NCI-H146 treated with DMSO at 0.1 percent for 48 hours (cell line): ENCODE data around the gene SLC16A12.
A peak's percentile ranks its signal among the peaks of the same experiment; 100 is the strongest.
"Not testable (repeated sequence)": the region's sequence is repeated elsewhere in the genome, so short reads cannot be mapped to it uniquely, and the experiment has no call there.

Experiments
- DNase-seq: peaks from one replicate; lab custom pipeline; 2025; ENCODE audit not compliant: unreplicated experiment; lab: John Stamatoyannopoulos, UW

Gene SLC16A12

DNA sequence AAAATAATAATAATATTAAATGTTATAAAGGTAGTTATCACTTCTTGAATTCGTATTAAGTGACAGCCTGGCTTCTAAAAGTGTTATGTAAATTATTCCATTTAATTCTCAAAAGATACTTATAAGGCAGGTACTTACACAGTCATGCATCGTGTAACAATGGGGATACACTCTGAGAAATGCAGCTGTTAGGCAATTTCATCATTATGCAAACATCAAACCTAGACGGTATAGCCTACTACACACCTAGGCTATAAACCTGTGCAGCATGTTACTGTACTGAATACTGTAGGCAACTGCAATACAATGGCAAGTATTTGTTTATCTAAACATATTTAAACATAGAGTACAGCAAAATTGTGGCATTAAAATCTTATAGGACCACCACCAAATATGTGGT lies 141.5 kb downstream of the SLC16A12 start:
- DNase-seq, result no peak

DNA sequence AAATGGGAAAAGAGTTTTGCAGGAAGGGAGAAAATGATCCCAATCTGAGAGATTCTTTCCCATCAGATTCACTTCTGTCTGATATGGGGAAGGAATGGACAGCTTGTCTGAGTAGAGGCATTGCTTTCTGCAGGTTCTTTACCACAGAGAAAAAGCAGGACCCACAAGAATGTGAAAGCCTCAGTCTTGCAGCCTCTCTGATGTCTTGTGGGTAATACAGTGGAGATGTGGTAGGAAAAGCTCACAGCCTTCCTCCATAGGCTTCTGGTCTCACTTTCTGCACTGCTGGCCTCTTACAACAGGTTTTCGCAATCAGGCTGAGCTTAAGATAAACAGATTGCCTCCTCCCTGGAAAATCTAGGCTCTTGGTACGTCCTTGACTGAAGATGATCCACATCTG lies 142.4 kb downstream of the SLC16A12 start:
- no peak for DNase-seq

DNA sequence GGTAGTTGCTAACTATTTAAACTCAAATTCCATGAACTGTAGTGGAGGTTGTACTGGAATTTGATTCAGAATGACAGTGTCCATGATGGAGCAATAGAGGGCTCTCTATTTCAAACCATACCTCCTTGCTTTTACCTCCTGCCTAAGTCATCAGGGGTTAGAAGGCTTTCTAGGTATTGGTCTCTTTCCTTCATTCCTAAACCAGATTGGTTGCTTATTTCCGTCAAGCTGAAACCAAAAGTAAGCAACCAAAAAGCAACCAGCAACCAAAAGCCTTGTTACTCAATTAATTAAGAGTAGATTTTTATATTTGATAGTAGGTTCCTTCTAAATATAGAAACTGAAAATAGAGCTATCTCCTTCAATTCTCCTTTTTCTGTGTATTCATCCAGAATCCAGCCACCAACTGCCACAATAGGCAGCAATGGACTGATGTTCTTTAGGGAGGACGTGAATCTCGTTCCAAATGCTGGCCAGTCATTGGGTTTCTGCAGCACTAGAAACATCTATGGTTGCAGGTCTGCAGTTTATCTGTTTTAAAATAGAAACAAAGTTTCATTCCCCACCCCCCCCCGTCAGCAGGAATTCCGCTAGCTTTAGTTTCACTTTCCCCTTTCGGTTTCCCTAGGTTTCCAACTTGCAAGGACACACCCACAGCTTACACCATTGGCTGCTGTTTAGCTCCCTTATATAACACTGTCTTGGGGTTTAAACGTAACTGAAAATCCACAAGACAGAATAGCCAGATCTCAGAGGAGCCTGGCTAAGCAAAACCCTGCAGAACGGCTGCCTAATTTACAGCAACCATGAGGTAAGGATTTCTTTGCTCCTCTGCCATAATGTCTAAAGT lies 143.3 kb downstream of the SLC16A12 start, which contains the start of gene IFIT1:
TSS of gene IFIT1 (plus strand) at position 717 of the 850 bp plus-strand sequence. CDS start at position 807, 90 bp downstream.
- peak; percentile 18 for DNase-seq

DNA sequence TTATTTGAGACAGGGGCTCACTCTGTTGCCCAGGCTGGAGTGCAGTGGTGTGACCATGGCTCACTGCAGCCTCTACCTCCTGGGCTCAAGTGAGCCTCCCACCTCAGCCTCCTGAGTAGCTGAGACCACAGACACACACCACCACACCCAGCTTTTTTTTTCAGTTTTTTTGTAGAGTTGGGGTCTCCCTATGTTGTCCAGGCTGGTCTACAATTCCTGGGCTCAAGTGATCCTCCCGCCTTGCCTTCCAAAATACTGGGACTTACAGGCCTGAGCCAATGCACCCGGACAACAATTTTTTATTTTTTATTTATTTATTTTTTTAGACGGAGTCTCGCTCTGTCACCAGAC lies 144.2 kb downstream of the SLC16A12 start:
- DNase-seq, result not testable (repeated sequence)

DNA sequence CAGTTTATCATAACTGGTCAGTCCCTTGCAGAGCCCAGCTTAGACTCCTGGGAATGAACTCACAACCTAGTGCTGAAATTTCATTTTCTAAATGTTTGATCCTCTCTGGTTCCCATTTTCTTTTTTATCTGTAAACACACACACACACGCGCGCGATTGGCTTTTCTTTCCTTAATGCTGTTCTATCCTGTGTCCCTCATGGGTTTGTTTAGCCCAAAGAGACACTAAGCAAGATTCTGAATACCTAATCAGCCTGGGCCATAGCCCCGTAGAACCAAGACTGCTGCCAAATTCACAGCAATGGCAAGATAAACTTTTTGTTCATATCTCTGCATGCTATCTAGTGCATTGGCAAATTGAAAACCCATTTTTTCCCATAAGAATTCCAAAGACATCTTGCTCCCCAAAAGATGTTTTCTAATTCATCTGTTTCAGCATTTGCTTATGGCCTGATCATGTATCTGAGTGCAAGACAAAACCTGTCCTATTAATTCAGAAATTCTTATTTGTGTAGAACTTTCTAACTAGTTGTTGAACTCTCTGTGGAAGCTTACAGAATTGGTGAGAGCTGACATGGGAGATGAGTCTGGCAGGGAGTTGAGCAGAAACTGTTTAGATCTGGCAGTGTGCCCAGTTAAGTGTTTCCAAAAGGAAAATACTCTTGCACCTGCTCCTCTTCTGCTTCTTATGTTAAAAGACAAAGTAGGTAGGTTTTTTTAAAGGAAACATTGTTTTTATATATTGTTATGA lies 144.7 kb downstream of the SLC16A12 start:
- no peak for DNase-seq

DNA sequence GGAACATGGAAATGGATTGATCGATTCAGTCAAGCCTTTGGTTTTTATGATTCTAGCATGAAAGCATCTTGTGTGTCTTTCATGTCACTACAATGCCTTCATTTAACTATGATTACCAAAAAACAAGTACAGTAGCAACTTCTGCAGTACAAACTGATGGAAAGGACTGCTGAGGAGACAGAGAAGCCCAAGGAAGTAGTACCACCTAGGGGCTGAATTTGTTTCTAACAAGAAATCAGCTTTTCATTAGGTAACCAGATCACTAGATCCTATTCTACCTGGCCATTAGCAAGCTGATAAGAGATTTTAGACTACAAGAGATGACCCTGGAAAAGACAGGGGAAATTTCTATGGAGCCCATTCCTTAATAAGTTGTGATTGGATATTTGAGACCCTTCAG lies 146.1 kb downstream of the SLC16A12 start:
- DNase-seq, result no peak

DNA sequence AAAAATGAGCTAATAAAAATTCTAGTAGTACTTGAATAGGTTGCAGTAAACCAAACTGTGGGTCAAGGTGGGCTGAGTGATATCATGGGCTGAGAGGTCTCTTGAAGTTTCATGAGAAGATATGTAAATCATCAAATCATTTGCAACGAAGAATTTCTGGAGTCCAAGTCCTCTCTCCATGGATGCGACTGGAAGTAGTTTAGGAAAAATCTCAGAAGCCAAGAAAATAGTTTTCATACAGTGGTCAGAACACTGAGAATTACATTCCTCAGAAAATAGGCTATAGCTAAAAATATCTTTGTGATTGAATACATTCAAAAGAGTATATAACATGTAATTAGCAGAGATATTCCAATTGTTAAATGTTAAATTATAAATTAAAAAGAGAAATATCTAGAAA lies 146.6 kb downstream of the SLC16A12 start:
- no peak for DNase-seq

DNA sequence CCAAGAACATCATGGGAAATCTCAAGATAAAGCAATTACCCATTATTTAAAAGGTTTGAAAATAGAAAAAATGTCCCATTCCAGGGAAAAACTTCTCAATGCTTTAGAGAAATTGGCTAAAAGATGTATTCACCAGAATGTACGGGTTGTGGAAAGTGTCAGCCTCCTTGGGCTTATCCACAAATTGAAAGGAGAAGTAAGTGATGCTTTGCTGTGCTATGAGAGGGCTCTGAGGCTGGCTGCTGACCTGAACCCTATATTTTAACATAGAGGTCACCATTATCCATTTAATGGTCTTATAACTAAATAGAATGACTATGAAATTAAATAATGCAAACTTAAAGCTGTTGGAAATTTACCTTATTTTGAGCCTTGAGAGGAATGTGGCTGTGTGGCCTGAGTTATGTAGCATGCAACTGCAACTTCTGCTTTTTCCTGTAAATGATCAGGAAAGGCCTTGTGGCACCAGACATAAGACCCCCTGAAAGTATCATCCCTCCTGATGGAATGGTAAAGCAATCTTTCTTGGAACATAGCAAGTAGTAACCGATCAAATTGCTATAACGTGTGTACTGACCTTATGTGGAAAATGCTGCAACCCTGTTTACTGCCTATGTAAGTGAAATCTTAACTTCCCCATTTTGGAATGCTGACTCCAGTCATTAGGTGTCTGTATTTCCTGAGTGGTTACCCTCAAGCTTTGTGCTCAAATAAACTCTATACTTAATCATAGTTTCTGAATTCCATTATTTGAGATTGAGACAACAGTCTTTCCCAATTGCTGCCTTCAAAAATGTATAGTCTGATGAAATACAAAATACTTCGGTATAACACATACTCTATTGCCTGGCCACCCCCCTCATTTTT lies 150.7 kb downstream of the SLC16A12 start:
- no peak for DNase-seq

DNA sequence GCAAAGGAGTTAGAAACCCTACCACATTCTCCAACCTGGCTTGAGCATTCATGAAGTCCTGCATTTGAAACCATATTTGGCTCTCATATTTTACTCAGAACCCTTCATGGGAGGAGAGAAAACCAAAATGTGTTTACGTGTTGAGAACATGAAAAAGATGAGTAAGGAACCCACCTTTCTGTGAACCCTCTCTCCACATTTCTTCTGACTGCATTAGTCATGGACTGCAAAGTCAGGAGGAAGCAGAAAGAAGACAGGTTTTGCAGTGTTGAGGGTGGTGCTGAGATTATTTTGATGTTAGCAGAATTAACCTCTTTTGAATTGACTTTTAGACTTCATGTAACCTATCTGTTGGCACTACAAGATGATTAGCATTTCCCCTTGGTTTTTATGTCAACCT lies 152.6 kb downstream of the SLC16A12 start:
- DNase-seq, result no peak
